Sigmoid colon (tissue), 4 donors: Measurements from ENCODE around the gene WASF3.

Experiments
- POLR2A ChIP-seq, 2 donors: fragments of 450-650 bp; IDR thresholded peaks; one replicate each; pipeline ENCODE4 v1.6.1; 2016; ENCODE audit warnings: antibody characterized with exemption in 2 of 2, mild to moderate bottlenecking in 2 of 2, moderate library complexity in 2 of 2
- POLR2AphosphoS5 ChIP-seq, 4 donors: sonication (generic); formaldehyde crosslinking; IDR thresholded peaks; one replicate each; pipeline ENCODE4 v1.6.1; 2017; ENCODE audit warnings: antibody characterized with exemption in 4 of 4
- TF ChIP-seq, protein P1 (sequence below), 4 experiments: fragments of 450-650 bp in 3 of 4; fragments of 200-600 bp in 1 of 4; IDR thresholded peaks; one replicate each; pipeline ENCODE4 v1.5.1; 2016 to 2019; ENCODE audit warnings: antibody characterized with exemption in 4 of 4, mild to moderate bottlenecking in 3 of 4, moderate library complexity in 2 of 4

- TF ChIP-seq, protein P1, sequence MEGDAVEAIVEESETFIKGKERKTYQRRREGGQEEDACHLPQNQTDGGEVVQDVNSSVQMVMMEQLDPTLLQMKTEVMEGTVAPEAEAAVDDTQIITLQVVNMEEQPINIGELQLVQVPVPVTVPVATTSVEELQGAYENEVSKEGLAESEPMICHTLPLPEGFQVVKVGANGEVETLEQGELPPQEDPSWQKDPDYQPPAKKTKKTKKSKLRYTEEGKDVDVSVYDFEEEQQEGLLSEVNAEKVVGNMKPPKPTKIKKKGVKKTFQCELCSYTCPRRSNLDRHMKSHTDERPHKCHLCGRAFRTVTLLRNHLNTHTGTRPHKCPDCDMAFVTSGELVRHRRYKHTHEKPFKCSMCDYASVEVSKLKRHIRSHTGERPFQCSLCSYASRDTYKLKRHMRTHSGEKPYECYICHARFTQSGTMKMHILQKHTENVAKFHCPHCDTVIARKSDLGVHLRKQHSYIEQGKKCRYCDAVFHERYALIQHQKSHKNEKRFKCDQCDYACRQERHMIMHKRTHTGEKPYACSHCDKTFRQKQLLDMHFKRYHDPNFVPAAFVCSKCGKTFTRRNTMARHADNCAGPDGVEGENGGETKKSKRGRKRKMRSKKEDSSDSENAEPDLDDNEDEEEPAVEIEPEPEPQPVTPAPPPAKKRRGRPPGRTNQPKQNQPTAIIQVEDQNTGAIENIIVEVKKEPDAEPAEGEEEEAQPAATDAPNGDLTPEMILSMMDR (IDR thresholded peaks at IDR 0.05) = no peak
- TF ChIP-seq POLR2AphosphoS5 (IDR thresholded peaks at IDR 0.05) (no peak), POLR2A (IDR thresholded peaks at IDR 0.05) (no peak)
These were observed 45.3 kb downstream of the WASF3 start for GRCh38 chr13:26602783-26603182.
